Measurements from ENCODE around the gene BMP5.
A peak's percentile ranks its signal among the peaks of the same experiment; 100 is the strongest.
"Not testable (repeated sequence)": the region's sequence is repeated elsewhere in the genome, so short reads cannot be mapped to it uniquely, and the experiment has no call there.

BMP5 gene

DNA sequence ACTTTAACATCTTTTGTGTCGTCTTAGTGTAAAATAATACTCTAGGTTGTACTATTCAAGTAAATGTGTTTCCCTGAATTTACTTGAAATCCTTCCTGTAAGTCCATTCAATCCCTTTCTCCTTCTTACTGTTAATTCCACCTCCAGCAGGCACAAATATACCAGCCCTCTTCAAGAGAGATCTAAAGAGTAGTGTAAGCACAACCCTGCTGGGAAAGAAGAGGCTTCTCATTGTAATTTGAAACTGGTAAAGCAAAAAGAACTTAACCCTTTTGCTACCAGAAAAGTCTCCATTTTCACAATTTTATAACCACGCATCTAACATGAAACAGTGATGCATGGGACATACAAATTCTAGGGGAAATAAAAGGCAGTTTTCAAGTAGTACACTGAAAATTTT is at the start of gene BMP5:
Gene BMP5, minus strand, starts transcription at position 191 of the 400 bp plus-strand sequence. CDS start 725 bp downstream, outside the sequence.
- no peak for DNase-seq (ENCODE audit: low spot score)

DNA sequence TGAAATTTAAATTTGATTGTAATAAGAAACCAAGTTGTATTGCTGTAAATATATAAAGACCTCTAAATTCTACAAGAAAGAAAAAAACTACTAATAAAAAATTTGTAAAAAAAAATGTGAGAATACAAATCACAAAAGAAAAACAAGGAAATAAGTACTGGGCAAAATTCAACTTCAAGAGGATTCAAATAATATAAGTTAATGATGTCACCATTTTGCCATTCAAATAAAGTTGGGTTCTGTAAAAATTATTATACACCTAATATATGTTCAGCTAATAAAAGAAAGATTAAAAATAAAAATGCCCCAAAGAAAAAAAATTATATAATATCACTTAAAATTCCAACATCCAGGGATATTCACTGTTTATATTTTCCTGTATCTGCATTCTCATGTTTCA is 47.0 kb upstream of the BMP5 start:
- no peak for DNase-seq (ENCODE audit: low spot score)

DNA sequence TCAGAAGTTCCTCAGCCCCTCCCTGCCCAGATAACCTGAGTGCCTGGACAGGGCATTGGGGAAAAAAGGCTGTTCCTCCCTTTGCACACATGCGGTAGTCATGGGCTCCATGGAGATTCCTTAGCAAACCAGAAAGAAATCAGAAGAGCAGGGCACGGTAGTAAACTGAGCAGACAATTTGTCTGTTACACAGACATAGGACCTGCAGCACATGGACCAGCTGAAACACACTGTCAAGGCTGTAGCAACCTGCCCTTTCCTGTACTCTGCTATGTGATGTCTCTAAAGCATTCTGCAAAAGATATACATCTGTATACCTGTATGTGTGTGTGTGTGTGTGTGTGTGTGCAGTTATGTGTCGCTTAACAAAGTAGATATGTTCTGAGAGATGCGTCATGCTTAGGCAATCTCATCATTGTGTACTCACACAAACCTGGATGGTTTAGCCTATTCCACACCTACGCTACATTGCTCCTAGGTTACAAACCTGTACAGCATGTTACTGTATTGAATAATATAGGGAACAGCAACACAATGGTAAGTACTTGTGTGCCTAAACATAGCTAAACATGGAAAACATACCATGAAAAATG is 44.4 kb upstream of the BMP5 start:
- DNase-seq (ENCODE audit: low spot score), result no peak

DNA sequence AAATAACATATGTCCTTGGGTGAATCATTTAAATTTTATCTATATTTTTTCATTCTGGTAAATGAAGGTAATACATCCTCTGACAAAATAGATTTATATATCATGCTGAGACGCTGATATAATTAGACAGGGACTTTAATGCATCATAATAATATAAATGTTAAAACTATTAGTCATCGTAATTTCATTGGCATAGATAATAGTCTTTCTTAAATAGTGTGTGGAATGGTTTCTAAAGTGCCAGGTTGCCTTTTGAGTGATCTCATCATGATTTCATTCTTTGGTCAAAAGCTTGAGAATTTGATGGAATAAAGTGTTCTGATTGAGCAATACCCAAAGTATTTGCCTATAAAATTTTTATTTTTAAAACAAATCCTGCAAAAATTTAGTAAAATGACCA is 43.2 kb upstream of the BMP5 start:
- no peak for DNase-seq (ENCODE audit: low spot score)

DNA sequence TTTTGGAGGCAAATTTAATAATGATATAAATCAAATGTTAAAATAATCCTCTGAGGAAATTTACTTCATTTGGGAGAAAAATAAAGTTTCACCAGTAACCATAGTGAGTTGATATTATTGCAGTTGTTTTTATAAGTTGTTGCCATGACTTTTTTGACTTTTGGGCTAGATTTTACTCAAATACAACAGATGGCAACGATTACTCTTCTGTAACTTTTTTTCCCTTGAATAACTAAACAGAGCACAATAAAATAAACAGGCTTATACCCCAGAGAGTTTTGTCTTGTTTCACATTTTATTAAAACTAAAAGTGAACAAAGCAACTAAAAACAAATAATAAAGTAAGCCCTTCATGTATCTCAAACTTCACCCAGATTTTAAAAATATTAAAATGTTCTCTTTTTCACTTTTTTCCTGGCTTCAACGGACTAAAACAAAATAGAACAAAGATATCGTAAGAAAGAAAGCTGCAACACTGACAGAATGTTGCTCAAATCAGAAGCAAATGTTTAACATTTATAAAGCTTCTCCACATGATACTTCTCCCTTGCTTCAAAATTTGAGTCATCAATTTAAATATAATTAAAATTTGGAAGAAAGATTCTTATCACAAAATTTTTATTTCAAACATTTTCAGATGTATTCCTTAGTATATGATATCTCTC is 42.5 kb upstream of the BMP5 start:
- DNase-seq (ENCODE audit: low spot score), result no peak

DNA sequence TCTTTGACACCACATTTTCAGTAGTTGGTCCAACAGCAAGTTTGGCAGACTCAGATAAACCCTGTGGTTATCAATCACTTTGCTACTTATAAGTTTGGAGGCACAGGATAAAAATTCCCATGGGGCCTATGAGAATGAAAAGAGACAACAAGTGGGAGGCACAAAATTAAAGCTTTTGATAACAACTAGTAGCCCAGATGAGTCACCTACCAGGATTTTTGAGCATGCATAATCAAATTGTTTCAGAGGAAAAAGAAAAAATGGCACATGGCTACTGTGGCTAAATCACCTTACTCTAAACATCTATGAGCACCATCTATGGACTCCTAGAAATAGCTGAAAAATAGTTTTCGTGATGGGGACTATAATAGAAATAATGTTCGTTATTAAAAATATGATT is 40.8 kb upstream of the BMP5 start:
- no peak for DNase-seq (ENCODE audit: low spot score)

DNA sequence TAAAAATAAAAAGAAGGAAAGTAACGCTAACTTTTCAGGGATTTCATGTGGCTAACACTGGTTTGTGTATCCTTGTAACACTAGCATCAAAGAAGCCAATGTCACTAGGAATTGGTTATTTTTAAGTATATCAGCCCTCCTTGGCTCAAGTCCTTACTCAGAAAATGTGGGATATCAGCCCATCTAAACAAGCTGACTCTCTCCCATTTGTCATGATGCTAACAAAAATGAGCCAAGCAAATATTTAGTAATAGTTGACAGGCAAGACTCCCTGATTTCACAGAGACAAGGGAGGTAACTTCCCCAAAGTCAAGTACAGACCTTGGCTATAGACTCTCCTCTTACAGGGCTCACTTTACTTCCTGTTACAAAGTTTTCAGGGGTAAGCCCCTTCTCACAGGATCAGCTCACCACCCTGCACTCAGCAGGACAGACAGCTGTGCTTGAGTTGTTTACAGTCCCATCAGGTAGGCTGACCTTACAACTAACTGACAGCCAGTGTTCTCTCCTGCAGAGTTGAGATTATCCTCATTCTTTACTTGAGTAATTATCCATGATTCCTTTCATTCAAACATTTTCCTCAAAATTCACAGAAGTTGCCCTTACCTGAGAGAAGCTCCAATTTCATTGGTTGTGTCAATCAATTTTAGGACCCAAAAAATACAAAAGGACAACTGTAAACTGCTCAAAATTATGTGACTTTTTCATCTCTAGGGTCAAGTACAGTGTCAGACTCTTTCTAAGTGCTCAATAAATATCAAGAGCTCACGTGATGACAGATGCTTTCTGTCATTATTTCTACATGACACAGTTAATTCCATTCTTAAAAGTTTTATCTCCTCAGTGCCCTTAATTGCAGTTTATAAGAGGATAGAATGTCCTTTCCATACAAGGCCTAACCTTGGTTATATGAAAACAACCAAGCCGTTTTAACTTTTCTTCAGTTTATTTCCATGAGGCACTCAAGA is 38.1 kb upstream of the BMP5 start:
- DNase-seq (ENCODE audit: low spot score), result no peak

DNA sequence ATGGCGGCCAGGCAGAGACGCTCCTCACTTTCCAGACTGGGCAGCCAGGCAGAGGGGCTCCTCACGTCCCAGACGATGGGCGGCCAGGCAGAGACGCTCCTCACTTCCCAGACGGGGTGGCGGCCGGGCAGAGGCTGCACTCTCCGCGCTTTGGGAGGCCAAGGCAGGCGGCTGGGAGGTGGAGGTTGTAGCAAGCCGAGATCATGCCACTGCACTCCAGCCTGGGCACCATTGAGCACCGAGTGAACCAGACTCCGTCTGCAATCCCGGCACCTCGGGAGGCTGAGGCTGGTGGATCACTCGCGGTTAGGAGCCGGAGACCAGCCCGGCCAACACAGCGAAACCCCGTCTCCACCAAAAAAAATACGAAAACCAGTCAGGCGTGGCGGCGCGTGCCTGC is 35.1 kb upstream of the BMP5 start:
- DNase-seq (ENCODE audit: low spot score), result not testable (repeated sequence)

DNA sequence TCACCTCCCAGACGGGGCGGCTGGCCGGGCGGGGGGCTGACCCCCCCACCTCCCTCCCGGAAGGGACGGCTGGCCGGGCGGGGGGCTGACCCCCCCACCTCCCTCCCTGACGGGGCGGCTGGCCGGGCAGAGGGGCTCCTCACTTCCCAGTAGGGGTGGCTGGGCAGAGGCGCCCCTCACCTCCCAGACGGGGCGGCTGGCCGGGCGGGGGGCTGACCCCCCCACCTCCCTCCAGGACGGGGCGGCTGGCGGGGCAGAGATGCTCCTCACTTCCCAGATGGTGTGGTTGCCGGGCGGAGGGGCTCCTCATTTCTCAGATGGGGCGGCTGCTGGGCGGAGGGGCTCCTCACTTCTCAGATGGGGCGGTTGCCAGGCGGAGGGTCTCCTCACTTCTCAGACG is 34.5 kb upstream of the BMP5 start:
- DNase-seq (ENCODE audit: low spot score), result not testable (repeated sequence)

DNA sequence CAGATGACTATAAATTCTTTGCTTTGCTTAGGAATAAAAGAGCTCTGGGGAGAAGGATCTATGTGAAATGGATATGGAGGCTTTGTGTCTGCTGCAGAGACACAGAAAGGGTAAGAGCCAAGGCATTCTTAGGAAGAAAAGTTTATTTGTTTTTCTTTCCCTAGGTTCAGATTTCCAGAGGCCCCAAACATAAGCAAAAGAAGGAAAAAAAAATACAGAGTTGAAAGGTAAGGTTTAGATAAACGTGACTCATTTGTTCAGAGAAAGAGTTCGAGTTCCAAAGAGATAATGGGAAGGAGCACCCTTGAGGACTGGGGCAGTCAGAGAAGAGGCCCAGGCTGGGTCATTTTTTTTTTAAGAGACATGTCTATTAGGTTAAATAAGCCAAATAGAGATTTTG is 27.4 kb upstream of the BMP5 start:
- DNase-seq (ENCODE audit: low spot score), result no peak

DNA sequence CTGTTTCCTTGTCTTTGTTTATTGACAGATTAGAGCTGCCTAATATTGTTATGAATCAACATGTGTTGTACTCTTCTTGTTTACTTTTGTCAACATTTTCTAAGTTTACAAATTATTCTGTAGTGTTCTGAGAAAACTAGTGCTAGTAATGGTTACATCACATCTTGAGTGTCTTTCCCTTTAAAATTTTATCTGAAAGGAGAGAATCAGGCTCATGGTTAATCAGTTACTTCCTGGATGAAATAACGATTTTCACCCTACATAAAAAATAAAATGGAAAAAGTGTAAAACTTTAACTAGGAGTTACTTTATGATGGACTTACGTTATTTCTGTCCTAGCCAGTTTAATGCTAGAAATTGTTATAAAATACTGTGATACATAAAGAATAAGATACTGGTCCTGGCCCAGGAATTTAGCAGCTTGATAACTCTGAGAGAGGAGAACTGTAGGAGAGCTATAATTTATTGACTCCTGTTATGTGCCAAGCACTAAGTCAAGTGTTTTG is 26.4 kb upstream of the BMP5 start:
- no peak for DNase-seq (ENCODE audit: low spot score)

DNA sequence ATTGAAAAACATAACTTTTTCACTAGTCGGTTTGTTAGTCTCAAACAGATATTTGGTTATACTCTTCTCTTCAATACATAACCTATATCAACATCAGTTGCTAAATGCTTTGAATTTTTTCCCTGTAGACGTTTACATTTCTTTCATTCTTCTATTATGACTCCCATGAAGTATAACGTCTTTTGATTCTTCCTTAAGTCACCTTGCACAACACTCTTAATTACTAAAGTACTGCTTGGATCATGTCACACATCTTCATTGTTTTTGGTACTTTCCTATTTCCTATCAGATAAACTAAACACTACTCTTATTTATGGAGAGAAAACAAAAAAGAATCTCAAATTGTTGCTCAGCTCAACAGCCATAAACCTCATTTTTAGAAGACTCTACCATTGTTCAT is 23.0 kb upstream of the BMP5 start:
- DNase-seq (ENCODE audit: low spot score), result no peak

DNA sequence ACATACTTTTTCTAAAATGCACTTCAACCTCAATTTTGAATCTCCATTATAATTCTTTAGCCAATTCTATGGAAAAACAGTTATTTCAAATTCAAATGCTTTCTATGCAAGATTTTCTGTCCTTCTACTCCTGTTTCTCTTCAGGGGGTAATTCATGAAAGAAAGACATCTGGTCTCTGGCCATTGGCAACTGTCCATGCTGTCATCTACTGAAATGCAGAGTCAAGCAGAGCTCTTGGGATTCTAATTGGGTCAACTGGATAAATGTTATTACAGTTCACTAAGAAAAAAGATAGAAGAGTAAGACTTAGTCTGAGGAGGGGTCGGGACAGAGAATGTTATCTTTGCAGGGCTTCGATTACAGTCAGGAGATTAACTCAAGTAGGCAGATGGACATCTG is 22.0 kb upstream of the BMP5 start:
- DNase-seq (ENCODE audit: low spot score), result peak; percentile 36

DNA sequence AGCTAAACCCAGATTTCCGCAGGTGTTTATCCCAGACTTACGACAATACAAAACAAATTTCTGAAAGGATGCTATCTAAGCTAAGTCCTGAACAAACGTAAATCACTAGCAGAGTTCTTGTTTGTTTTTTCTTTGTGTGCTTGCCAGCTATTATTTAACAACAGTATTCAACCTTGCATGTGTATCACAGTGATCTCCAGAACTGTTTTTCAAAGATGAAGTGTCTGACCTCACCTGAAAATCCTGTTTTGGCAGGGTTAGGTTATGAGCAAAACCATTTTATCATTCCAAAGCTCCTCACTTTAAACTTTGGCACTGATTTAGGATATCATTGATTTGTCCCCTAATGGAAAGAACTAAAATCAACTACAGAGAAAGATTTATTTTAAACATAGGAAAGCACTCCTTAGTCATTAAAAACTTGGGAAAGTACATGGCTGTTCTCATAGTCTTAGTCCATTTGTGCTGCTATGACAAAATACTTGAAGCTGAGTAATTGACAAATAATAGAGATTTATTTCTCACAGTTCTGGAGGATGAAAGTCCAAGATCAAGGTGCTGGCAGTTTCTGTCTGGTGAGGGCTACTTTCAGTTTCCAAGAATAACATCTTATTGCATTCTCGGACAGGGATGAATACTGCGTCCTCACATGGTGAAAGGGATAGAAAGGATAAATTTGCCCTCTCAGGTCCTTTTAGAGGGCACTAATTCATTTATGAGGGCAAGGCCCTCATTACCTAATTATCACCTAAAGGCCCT is 20.8 kb upstream of the BMP5 start:
- no peak for DNase-seq (ENCODE audit: low spot score)

DNA sequence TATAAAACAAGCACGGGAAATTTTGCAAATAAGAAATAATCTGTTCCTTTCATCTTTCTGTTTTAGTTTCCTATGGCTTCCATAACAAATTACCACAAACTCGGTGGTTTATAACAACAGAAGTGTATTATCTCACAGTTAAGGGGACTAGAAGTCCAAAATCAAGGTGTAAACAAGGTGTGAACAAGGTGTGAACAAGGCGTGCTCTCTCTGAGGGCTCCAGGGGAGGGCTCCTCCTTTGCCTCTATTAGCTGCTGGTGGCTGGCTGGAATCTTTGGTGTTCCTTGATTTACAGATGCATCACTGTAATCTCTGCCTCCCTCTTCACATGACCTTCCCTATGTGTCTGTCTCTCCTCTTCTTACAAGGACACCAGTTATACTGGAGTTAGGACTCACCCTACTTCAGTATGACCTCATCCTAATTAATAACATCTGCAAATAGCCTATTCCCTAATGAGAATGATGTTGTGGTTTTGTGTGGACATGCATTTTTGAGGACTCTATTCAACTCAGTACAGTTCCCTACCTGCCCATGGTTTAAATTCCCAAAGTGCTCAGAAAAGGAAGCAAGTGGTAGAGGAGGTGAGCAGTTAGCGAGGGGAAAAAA is 17.5 kb upstream of the BMP5 start:
- no peak for DNase-seq (ENCODE audit: low spot score)

DNA sequence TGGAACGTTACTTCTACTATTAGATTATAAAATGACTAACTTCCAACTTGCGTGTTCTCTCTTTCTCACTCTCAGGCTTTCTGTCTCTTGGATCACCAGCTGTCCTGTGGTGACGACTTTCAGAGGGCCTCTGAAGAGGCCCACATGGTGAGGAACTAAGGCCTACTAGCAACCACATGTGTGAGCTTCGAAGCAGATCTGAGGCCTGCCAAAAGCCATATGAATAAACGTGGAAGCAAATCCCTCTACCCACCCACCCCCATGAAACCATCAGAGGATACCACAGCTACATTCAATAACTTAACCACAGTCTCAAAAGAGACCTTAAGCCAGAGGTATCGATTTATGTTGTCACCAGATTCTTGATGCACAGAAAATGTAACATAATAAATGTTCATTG is 13.5 kb upstream of the BMP5 start:
- no peak for DNase-seq (ENCODE audit: low spot score)

DNA sequence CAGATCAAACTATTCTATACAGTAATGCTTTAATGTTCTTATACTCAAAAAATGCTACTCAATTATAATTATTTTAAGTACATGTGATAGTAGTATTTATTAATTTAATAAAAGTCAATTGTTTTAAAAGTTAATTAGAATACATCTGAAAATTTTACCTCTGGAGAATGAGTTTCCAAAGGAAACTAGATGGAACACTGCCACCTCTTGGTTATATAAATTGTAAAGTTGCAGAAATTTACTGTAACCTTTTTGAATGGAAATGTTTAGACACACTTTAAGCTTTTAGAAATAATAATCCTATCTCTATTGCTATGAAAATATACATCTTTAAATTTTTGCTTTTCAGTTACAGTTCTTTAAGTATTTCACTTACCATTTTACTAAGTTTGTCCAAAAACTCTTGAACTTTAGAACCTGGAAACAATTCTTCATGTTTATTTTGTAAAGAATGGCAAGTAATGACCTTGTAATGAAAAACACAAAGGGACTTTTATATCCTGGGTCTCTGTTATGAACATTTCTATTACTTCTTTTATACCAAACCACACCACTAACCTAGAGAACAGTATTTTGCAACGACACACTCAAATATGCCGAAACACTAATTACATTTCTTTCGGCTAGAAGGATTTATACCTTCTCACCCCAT is 10.9 kb upstream of the BMP5 start:
- peak; percentile 10 for DNase-seq (ENCODE audit: low spot score)

DNA sequence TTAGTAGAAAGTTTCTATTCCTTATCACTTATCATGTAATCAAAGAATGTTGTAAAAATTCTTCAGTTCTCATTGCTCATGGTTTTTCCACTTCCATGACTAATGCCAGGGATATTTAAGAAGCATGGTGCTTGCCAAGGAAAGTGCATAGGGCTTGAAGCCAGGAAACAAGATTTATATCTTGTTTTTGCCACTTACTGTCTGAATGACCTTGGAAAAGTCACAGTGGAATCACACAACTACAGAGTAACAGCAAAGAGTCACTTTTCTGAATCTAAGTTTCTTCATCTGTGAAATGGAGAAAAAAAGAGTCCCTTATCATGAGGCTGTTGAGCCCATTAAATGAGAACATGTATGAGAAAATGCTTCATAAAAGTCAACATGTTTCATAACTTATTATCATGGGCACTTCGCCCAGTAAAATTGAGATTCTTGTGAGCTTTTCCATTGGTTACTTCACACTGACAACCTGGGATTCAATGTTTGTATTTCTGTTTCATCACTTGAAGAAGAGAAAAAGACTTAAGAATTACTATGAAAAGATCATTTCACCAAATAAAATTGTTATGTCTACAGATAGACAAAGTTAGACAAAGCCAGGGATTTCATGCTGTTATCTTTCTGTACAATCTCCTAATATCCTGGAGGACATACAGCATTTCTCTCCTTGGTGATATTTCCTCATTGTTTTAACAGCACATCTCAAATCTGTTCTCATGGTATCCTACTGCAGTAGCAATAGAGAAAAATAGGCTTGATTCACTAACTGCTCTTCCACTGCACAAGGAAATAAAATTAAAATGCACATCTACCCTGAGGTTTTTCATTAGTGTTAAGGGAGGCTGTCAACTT is 7.6 kb upstream of the BMP5 start:
- no peak for DNase-seq (ENCODE audit: low spot score)

DNA sequence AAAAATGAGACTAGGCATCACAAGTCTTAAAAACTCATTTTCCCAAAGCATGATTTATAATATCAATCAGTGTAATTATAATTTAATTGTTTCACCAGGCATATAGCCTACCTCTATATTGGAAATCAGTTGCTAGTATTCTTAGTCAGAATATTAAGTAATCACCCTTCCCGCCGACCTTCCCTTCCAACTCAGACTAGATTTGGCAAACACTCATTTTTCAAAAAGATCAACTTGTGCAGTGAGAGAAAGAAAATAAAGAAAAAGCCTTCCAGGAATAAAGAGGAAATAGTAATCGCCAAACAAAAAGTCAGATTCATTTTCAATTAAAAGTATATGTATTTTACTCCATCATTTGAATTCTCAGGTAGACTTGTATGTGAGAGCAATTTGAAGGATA is 1.9 kb upstream of the BMP5 start:
- DNase-seq (ENCODE audit: low spot score), result no peak

DNA sequence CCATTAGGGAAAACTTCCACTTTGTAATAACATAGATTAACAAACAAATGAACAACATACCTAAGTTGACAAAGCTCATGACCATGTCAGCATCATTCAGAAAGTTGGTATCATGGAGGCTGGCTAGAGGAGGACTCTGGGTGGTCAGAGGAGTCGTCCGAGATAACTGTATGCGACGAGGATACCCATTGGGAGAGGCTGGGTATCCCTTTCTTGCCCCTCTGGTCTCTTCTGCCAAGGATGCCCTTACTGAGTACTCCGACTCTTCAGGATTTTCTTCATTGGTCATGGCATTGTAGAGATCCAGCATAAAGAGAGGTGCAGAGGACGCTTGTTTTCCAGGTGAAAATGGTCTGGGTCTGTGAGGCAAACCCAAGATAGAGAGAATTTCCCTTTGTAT is 1.1 kb downstream of the BMP5 start:
- no peak for DNase-seq (ENCODE audit: low spot score)
